Peyer's patch (tissue), 4 donors: ENCODE measurements around the gene ARMS2.

Experiments
- POLR2A ChIP-seq, 2 donors: fragments of 450-650 bp; IDR thresholded peaks; one replicate each; pipeline ENCODE4 v1.5.1; 2017; ENCODE audit warnings: antibody characterized with exemption in 2 of 2, mild to moderate bottlenecking in 2 of 2, moderate library complexity in 2 of 2
- TF ChIP-seq, protein P1 (sequence below), 6 experiments: fragments of 450-650 bp in 4 of 6; fragments of 200-600 bp in 2 of 6; sonication (generic) in 1 of 6; IDR thresholded peaks; one replicate each; pipeline ENCODE4 v1.5.1; 2017 to 2019; ENCODE audit warnings: antibody characterized with exemption in 6 of 6, mild to moderate bottlenecking in 3 of 6, moderate library complexity in 1 of 6

DNA sequence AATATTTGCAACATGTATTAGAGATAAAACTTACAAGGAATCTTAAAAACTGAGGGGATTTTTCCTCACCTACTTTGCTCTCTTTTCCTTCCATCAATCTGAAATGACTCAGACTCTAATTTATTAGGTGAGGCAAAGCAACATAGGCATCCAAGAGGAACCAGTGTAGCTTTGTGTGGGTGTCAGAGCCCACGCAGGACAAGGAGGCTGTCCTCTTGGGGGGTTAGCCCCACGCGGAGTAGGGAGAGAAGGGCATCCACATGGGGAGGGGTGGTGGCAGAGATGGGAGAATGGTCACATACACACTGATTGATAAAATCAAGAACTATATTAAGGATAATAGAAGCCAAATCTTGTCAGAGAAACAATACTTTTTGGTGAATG lies 33.8 kb upstream of the ARMS2 start:
- TF ChIP-seq, protein P1, sequence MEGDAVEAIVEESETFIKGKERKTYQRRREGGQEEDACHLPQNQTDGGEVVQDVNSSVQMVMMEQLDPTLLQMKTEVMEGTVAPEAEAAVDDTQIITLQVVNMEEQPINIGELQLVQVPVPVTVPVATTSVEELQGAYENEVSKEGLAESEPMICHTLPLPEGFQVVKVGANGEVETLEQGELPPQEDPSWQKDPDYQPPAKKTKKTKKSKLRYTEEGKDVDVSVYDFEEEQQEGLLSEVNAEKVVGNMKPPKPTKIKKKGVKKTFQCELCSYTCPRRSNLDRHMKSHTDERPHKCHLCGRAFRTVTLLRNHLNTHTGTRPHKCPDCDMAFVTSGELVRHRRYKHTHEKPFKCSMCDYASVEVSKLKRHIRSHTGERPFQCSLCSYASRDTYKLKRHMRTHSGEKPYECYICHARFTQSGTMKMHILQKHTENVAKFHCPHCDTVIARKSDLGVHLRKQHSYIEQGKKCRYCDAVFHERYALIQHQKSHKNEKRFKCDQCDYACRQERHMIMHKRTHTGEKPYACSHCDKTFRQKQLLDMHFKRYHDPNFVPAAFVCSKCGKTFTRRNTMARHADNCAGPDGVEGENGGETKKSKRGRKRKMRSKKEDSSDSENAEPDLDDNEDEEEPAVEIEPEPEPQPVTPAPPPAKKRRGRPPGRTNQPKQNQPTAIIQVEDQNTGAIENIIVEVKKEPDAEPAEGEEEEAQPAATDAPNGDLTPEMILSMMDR (IDR thresholded peaks at IDR 0.05) = no peak
- no peak for TF ChIP-seq POLR2A (IDR thresholded peaks at IDR 0.05)
